Suppressor macrophage treated with lipopolysaccharide for 4 hours (primary cell): ENCODE results near the gene NR3C2.

ENCODE experiments used
- DNase-seq: peaks from one replicate; pipeline ENCODE4 v3.0.0-alpha.2; 2020

Gene NR3C2

DNA sequence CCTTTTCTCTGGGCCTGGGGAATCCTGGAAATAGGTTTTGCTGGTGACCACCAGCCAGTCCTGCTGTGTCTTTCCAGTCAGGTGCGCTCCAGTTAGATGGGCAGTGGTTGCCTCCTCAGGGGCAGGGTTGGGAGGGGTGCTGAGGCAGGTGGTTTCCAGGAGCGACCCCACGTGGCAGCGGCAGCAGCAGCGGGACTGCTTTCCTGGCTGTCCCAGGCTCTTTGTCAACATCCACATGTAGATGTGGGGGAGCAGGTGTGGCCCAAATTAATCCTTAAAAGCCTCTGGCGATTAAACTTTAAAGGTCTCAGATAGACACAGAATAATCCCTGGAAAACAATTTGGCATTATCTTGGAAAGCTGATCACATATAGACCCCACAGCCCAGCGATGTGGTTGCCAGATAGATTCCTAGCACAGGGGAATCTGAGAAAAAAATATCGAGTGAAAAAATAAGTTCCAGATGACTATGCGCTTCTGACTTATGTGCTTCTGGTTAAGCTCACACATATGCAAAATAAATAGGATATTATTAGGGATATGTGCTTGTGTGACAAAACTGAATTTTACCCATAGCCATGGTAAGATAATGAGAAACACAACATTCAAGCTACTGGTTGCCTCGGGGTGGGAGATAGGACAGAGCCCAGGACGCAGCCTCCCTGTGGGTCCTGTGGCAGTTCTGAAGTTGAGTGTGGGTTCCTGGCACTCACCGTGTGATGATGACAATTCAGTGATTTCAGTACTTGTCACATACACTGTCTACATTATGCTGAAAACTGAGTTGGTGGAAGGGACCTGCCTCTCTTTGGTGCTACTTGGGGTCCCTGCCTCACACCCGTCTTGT lies 373.9 kb downstream of the NR3C2 start:
- DNase-seq = no peak

DNA sequence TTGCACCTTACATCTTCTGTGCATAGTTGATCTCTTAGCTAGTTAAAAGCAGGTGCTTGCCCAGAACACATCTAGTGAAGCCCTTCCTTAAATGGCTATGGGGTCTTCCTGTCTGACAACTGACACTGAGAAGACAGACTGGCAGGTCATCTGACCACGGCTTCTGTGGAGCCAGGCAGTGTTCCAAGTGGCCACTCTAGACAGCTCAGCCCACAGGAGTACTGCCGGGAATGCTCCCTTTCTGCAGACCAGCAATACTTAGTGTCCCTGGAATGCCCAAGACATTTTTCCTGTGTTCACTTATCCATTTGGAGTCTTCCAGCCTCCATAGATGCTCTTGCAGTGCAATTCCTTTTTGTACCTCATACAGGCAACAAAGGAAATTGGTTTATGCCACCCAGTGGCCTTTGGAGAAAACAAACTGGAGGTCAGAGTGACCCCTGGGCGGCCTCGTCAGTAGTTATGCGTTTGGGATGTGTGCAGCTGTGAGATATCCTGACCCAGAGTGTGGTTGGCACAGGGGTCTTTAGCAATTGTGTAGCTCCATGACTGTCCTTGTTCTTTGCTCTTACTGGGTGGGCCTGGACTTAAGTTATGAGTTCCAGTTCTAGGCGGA lies 374.8 kb downstream of the NR3C2 start:
- no peak for DNase-seq

DNA sequence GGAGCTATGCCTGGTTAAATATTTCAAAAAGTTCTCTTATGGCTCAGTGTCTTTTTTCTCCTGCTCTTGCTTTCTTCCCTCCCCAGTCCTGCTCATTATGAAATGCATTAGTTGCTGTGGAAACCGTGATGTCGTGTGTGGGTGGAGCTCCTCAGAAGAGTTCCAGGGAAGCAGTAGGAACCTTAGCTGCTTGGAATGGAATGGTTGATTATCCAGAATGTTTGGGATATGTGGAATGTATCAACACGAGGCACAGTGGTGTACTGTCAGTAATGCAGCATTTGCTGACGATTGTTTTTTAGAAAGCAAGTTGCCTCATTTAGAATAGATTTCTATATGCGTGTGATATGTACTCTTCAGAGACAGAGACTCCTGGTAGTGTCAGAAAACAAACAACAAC lies 377.1 kb downstream of the NR3C2 start:
- DNase-seq = no peak

DNA sequence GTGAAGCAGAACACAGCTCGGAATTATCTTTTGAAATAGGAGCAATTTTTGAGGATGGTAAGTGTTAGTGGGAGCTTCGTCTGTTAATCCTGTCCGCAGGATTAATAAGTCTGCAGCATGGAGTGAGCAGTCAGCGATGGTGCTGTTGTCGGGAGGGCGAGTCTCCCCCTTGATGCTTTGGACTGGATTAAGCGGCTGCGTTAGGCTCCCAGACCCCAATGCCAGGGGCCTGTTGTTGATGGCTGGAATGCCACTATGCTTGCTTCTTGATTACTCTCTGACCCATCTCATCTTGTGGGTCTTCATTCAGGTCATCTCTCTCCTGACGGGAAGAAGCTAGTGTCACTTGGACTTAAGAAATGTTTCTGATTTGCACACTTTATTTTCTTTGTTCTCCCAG lies 377.8 kb downstream of the NR3C2 start:
- no peak for DNase-seq

DNA sequence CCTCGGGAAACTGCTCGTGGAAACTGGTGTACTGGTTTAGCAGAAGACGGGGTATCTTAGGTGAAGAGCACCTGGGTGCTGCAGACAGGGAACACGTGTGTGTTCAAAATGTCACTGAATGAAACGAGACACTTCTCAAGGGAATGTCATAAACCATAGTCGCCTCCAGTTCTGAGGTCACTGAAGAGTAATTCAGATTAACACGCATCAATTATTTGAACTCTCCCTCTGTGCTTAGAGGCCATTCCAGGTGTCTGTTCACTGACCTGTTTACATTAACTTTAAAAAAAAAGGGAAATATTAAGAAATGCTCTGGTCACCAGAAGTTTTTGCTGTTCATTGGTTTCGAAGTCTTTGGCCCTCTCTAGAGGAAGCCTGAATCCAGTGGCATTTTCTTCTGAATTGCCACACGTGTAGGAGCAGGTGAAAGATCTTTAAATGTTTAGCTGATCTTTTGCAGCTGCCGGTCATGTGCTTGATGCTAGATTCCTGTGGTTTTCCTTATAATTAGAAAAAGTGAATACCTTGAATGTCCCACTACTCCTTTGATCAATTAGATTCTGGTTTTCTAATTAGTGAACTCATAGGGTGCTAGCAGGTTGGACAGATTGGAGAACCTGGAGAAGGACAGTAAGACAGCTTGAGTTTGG lies 379.8 kb downstream of the NR3C2 start:
- DNase-seq = no peak

DNA sequence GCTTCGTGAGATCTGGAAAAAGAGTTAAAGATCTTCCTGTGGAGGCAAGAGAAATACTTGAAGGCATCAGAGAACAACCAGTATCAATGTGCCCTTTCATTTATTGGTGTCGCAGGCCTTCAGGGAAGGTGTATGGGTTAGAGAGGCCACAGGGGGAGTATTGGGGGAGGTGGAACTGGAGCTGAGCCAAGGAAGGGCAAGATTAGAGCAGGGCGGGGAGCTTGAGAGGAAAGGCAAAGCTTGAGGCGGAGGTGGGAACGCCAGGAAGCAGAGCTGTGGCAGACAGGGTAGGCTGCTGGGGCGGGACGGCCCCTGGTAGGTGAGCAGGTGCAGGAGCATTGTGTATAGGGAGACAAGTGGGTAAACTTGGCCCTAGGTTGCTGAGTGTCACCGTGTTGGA lies 380.4 kb downstream of the NR3C2 start:
- no peak for DNase-seq

DNA sequence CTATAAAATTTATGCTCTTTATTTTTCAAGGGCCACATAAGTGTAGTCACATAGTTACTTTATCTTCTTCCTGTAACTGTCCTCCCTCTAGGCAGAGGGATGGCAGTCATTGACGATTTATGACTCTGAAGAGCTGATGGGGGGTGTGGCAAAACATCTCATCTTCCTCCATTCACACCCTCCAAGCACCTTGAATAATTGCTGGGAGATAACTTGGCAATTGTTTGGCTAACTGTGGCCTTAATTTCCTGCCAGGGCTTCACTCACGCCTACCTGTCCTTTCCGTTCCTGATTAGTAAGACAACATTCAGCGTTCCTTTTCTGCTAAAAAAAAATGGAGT lies 381.1 kb downstream of the NR3C2 start:
- no peak for DNase-seq

DNA sequence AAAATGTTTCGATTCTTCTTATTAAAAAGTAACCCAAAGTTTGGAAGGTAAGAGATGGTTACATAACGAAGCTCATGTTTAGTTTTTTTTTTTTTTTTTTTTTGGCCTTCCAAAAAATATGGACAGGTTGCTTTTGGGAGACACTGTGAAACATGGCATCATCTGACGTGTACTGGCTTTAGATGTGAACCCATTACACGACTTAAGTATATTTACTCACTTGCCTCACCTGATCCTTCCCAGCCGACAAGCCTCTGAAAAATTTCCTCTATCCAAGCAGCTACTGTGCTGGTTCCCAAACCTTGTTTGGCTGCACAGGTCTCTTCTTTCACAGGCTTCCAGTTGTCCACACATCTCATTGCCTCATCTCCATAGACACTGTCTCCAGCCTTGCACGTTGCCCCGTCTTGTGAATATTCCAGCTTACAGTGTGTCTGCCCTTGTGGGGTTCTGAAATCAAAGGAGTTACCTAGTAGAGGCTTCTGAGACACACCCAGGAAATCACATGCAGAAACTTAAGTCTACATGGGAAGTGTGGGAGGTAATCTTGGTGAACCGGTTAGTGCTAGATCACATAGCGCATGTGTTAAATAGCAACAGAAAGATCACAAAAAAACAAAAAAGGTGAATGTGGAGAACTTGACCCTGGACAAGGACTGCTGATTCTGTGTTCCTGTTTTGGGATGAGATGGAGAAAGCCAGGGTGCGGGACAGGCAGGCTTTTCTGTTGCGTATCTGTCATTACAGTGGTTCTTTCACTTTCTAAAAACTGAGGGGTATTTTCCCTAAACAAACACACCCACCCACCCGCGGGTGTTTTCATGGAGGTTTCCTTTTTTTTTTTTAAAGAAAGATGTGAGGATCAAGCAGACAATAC lies 381.7 kb downstream of the NR3C2 start:
- peak; percentile 12 for DNase-seq

DNA sequence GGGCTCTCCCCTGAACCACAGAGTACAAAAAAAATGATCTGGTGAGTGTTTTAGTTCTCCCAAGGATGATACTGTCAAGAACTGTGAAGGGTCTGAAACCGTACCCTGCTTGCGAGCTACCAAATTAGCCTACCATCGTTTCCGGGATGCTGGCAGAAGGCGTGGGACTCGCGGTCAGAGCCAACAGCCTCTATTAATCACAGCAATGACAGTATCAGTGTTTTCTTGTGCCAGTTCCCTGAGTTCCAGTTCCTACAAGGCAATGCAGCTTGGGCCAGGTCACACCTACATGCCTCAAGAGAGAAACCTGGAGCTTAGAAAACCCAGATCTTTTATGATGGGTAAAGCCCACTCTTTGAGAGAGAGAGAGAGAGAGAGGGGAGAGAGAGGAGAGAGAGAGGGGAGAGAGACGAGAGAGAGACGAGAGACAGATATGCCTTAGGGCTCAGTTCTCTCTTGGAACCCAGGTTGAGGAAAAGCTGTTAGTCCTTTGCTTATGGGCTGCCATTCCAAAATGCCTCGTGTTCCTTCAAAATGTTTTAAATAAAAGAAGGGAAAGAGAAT lies 382.5 kb downstream of the NR3C2 start:
- peak; percentile 15 for DNase-seq

DNA sequence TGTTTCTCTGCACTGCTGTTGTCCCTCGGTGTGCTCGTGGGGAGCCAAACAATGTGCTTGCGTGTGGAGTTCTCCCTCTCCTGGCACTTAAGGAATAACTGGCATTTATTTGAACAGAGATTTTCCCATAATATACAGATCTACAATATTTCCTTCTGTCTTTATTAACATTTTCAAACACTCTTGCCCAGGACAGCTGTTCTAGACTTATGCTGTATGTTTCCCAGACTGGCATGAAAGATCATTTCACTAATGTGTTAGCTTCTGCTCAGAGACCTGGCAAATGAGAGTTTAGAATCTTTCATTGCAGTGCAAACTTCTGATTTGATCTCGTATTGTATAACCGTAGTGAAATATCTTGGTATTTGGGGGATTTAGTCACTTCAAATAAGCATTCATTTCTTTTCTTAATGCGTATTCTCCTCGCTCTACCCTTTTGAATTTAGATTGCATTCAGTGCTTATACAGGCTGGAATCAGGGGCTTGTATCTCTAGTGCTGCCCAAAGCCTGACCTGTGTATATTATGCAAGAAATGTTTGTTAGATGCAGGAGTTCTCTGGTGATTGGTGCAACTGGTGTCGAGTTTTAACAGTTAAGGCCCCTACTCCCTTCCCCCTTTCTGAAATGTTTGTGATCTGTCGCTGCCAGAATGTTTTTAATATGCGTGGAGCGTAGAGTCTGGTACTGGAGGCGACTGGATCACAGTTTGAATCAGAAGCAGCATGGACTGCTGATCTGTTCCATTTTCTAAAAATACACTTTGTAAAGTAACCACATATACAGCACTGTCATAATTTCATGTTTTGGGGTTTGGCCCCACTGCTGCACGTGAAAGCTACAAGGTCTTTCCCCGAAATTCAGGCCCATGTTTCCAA lies 384.0 kb downstream of the NR3C2 start:
- no peak for DNase-seq

DNA sequence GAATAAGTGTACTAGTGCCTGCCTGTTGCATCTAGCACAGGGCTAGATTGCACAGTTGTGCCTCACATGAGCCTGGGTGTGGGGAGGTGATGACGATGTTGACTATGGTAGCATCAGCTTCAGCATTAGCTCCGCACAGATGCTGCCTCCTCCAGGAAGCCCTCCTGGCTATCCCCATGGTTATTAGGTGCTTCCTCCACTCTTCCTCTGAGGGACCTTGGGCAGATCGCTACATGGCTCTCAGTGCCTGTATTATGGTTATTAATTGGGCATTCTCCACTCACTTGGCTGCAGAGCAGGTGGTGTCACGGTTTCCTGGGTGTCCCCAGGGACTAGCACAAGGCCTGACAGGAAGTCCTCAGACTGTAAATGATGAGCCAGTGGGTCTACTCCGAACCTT lies 384.7 kb downstream of the NR3C2 start:
- no peak for DNase-seq

DNA sequence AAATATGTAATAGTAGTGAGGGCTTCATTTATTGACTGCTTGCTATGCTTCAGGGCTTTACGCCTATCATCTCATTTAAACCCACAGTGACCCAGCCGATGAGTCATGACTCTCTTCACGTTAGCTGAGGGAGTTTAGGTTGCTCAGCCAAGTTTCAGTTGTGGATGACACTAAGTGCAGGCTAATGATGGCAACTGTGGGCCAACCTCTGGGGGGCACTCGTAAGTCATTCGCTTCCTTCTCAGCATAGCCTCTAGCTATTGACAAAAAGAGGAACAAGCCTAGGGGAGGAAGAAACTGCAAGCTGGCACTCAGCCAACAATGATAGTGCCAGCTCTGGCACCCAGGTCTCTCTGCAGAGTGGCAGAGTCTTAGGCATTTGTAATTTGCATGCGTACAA lies 385.3 kb downstream of the NR3C2 start:
- peak; percentile 95 for DNase-seq

DNA sequence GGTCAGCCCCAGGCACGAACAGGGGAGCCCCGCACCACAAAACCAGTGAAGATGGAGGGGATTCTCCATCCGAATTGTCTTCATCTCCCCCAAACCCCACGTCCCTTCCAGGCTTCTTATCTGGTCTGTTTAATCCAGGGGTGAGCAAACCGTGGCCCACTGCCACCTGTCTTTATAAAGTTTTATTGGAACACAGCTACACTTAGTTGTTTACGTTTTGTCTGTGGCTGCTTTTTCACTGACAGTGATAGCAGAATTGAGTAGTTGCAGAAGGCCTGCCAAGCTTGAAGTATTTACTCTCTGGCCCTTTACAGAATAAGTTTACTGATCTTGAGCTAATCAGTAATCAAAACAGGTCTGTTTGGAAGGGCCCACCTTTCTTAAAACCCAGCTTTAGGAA lies 386.4 kb downstream of the NR3C2 start:
- no peak for DNase-seq

DNA sequence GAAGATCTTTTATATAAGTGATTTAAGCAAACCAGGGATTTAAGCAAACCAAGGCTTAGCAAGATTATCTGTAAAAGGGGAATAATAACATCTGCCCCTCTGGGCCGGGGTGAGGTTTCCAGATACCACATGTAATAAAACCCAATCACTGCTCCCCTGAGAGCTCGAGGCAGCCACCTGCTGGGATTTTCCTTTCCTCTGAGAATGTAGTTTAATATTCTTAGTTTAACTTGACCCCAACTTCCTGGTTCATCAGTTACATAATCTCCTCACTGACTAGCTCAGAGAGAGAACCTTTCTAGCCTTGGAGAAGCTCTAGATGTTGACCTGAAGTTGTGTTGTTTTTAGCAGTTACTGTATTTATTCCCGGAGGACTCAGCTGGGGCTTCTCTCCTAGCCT lies 387.9 kb downstream of the NR3C2 start:
- no peak for DNase-seq

DNA sequence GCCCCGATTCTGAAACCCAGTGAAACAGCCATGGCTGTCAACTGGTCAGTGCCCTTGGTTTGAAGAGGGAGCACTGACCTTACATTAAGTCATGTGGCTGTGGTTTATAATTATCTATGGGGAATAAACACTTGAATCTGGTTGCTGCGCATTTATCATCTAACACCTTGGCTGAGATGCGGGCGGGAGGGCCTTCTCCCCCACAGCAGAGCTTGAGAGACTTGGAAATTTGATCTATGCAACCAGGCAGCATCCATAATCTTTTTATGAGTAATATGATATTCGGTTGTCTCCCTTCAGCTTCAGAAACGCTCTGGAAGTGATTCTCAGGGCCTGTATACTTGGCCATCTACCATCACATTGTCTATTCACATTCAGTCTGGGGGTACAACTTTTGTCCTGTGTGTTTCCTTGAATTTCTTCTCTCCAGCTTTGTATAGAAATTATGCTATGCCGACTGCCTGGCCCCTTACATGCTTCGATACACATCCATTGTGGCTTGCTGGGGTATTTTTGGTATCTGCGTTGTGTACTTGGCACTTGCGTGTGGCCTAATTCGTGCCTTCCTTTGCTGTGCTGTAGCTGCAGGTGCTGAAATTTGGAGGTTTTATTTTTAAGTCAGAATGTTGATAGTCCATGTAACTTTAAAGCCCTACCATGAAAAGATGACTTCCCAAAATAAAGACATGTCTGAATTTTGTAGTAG lies 388.8 kb downstream of the NR3C2 start:
- DNase-seq = no peak

DNA sequence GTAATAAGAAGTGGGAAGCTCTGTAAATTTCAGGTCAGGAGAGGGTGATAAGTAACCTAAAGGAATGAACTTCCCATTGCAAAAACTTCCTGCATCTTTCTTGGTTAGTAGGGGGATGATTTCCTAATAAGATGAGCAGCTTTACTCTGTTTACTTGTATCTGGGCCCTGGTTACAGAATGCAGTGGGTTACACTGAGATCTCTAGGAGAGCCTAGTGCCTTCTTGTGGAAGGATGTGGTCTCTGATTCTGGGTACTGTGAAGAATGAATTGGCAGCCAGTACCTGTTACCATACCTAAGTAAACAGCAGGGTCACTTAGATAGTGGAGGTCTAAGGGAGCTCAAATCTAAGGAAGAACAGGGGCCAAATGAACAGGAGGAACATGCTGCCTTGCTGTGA lies 389.8 kb downstream of the NR3C2 start:
- DNase-seq = no peak

DNA sequence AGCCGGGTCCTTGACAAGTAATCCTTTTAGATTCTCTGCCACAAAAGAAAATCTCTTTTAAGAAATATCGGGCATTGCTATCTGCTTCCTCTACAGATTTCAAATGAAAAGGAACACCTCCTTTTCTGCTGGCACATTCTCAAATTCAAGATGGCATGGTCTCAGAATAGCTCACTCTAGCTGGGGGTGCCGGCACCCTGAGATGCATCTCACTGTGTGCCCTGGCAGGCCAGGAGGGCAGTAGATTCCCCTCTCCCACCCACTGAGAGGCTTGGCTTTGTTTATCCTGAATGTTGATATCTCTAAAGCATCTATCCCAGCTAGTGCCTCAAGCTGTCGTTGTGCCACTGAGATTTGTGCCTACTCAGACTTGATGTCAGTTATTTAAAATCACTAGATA lies 390.8 kb downstream of the NR3C2 start:
- DNase-seq = no peak

DNA sequence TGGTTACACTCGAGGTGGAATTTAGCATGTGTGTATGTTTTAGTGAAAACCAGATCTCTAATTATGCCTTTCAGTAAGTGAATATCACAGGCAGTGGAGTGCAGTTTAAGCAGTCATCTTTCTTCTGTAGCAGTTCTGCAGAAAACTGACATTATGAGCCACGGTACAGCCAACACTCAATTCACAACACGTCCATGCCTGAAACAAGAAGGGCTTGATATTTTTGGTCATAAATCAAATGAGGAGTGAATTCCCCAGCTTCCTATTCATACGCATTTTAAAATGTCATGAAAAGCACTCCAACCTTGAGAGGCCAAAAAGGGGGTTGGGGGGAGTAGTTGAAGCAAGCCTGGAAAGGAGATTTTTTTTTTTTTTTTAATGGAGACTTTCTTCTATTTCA lies 393.6 kb downstream of the NR3C2 start:
- DNase-seq = no peak

DNA sequence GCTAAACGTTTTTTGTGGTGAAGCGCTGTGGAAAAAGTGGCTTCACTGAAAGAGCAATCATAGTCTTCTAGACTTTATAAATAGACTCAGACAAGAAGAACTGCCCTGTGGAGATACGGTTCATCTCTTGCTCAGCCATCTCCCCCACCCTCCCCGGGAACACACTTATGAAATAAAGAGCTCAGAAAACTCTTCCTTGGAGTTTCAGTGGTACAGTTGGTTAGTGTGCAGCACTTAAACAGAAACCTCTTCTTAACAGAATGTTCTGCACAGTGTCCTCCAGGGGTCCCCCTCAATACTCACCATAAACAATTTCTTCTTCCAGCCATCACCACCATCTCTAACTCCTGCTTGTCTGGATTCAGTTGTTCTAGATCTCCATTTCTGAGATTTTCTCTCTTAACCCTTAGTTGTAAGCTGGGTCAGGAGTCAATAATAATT lies 397.3 kb downstream of the NR3C2 start:
- no peak for DNase-seq

DNA sequence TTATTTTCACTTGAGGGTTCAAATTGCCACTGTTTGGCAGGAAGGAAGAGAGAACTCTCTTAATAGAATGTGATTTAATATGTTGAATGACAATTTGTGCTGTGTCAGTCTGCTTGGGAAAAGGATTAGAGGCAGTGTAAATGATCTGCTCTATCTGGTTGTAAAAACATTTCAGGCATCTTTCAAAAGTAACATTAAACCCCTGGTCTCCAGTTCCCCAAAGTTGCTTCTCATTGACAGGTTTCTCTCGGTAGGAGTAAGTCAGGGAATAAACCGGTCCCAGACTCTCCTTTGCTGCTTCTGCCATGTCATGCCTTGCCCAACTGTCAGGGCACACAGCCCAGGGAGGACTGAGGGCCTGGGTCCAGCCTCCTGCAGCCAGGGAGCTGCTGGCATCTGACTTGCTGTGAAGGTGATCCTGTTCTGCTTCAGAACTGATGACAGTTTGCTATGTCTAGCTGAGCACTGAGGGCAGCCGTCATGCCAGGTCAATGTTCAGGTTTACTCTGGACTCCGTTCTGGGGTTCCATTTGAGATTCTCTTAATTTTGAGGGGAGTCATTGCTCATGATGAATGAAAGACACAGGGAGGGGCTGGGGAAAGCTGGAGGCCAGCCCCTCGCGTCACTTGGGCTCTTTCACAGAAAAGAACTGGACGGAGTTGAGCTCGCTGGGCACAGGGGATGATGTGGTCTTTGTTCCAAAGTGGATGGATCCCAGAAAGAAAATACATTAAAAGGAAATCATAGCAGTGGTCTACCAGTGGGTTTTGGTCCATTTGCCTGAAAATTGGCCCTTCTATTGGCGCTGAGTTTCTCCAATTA lies 397.9 kb downstream of the NR3C2 start:
- no peak for DNase-seq
